Neural progenitor cell (in vitro differentiated cells): ENCODE measurements around the gene HOXC4. TPM values are rescaled to one million over a fixed set of nuclear protein-coding genes. Genes with fewer than 3 reads are reported as not detected.

Experiments used
- DNase-seq: peaks from one replicate; pipeline ENCODE4 v3.0.0-alpha.2; 2016; ENCODE audit warnings: low spot score
- H2AFZ ChIP-seq: fragments of 200-600 bp; sonication (generic); replicated peaks from 2 replicates; pipeline ENCODE4 v1.6.1; 2016; ENCODE audit warnings: antibody characterized with exemption
- H3F3A ChIP-seq: fragments of 200-600 bp; sonication (generic); 2 replicates; pipeline ENCODE4 v1.6.1; 2016; ENCODE audit warnings: antibody characterized with exemption, low read depth
- H3K27ac ChIP-seq: fragments of 200-600 bp; sonication (generic); 2 replicates; pipeline ENCODE4 v1.5.1; 2016; ENCODE audit warnings: mild to moderate bottlenecking
- H3K27me3 ChIP-seq: fragments of 200-600 bp; sonication (generic); 2 replicates; pipeline ENCODE4 v1.6.1; 2016; ENCODE audit warnings: mild to moderate bottlenecking, moderate library complexity
- H3K36me3 ChIP-seq: fragments of 200-600 bp; sonication (generic); 2 replicates; pipeline ENCODE4 v1.5.1; 2016
- H3K4me1 ChIP-seq: fragments of 200-600 bp; sonication (generic); 2 replicates; pipeline ENCODE4 v1.6.1; 2016; ENCODE audit warnings: mixed run types
- H3K4me2 ChIP-seq: fragments of 200-600 bp; sonication (generic); 2 replicates; pipeline ENCODE4 v1.6.1; 2016
- H3K4me3 ChIP-seq: fragments of 200-600 bp; sonication (generic); 2 replicates; pipeline ENCODE4 v1.5.1; 2016
- H3K79me2 ChIP-seq: fragments of 200-600 bp; sonication (generic); 2 replicates; pipeline ENCODE4 v1.6.1; 2016; ENCODE audit warnings: low read depth
- H3K9ac ChIP-seq: fragments of 200-600 bp; sonication (generic); 2 replicates; pipeline ENCODE4 v1.6.1; 2016
- H3K9me3 ChIP-seq: fragments of 200-600 bp; sonication (generic); 2 replicates; pipeline ENCODE4 v1.5.1; 2016; ENCODE audit warnings: low read depth
- H4K20me1 ChIP-seq: fragments of 200-600 bp; sonication (generic); 2 replicates; pipeline ENCODE4 v1.6.1; 2016; ENCODE audit warnings: low read depth
- H3K27ac Mint-ChIP-seq: 3 replicates; pipeline ENCODE4 v1.8.0; 2021; ENCODE audit warnings: mixed read lengths
- H3K27me3 Mint-ChIP-seq: 2 replicates; pipeline ENCODE4 v1.8.0; 2022; ENCODE audit warnings: low read depth, mild to moderate bottlenecking, inconsistent platforms, moderate library complexity, mixed read lengths; ENCODE audit not compliant: insufficient read depth
- H3K36me3 Mint-ChIP-seq: 3 replicates; pipeline ENCODE4 v1.8.0; 2021; ENCODE audit warnings: mixed read lengths
- H3K4me1 Mint-ChIP-seq: 3 replicates; pipeline ENCODE4 v1.8.0; 2021; ENCODE audit warnings: mixed read lengths
- H3K4me3 Mint-ChIP-seq: 3 replicates; pipeline ENCODE4 v1.8.0; 2021; ENCODE audit warnings: mild to moderate bottlenecking, moderate library complexity, mixed read lengths
- H3K9me3 Mint-ChIP-seq: 3 replicates; pipeline ENCODE4 v1.8.0; 2020; ENCODE audit warnings: mixed read lengths
- CTCF ChIP-seq: fragments of 200-600 bp; sonication (generic); IDR thresholded peaks from 2 replicates; pipeline ENCODE4 v1.5.1; 2017; ENCODE audit warnings: antibody characterized with exemption, mild to moderate bottlenecking
- EZH2 ChIP-seq: fragments of 200-600 bp; sonication (generic); IDR thresholded peaks from 2 replicates; pipeline ENCODE4 v1.6.1; 2017; ENCODE audit warnings: antibody characterized with exemption, mild to moderate bottlenecking, moderate library complexity
- EZH2phosphoT487 ChIP-seq: fragments of 200-600 bp; sonication (generic); IDR thresholded peaks from 2 replicates; pipeline ENCODE4 v1.6.1; 2017; ENCODE audit warnings: antibody characterized with exemption
- total RNA-seq: library from RNA; depleted of rRNA; stranded (reverse); fragments of >200 nt; gene quantifications from 2 replicates; pipeline ENCODE4 v1.2.3, GENCODE V29; 2015; ENCODE audit warnings: low replicate concordance

The HOXC4 gene
- total RNA-seq, 1 donor from 2014 or later: not detected

- peaks cover 91% of the 10 kb centered on the region for H3K27me3 Mint-ChIP-seq
- H3K4me3 Mint-ChIP-seq: no peak within 1 kb of the TSS
- Histone ChIP-seq H3K79me2 (no peaks in the 10 kb centered on the region), H3K27me3 (peaks cover 100% of the 10 kb centered on the region), H3K4me2 (no peak within 1 kb of the TSS), H3K4me1 (no peaks in the 10 kb centered on the region), H3K4me3 (no peak within 1 kb of the TSS), H3K9me3 (no peaks in the 10 kb centered on the region), H3K27ac (no peak within 1 kb of the TSS), H3K9ac (no peak within 1 kb of the TSS), H3K36me3 (no peaks in the 10 kb centered on the region), H3F3A (no peaks in the 10 kb centered on the region), H4K20me1 (peaks cover 92% of the 10 kb centered on the region), H2AFZ (no peak within 1 kb of the TSS)
- no peaks in the 10 kb centered on the region for H3K4me1 Mint-ChIP-seq
- peaks cover 9% of the 10 kb centered on the region for H3K9me3 Mint-ChIP-seq
- H3K27ac Mint-ChIP-seq: no peak within 1 kb of the TSS
- TF ChIP-seq CTCF: no peak
- peak; percentile 88 for TF ChIP-seq EZH2
- TF ChIP-seq EZH2phosphoT487: peak; percentile 69
- no peak for DNase-seq
- H3K36me3 Mint-ChIP-seq: no peaks in the 10 kb centered on the region
Measured at GRCh38 chr12:54028314-54029201, 25.1 kb upstream of the HOXC4 start, which contains the start of gene HOXC6. Gene HOXC6, plus strand, starts transcription at chr12:54028440. Its CDS starts 82 bp downstream, at chr12:54028522.

GRCh38 chr12:54029529-54030441, 23.9 kb upstream of the HOXC4 start:
- no peak overlapping the region for H3K4me3 Mint-ChIP-seq
- H3K36me3 Mint-ChIP-seq: no peaks in the 10 kb centered on the region
- DNase-seq: peak; percentile 62

GRCh38 chr12:54030442-54030801, 23.2 kb upstream of the HOXC4 start:
- H2AFZ ChIP-seq: no peak overlapping the region
- H3K27ac ChIP-seq: no peak overlapping the region
- H3K36me3 Mint-ChIP-seq: no peaks in the 10 kb centered on the region
- no peaks in the 10 kb centered on the region for H3K36me3 ChIP-seq
- peaks cover 91% of the 10 kb centered on the region for H4K20me1 ChIP-seq
- peak overlapping the region; percentile 33 for H3K4me3 Mint-ChIP-seq
- no peak overlapping the region for H3K4me2 ChIP-seq
- no peak overlapping the region for H3K9ac ChIP-seq
- H3K4me3 ChIP-seq: no peak overlapping the region
- H3K4me1 Mint-ChIP-seq: no peaks in the 10 kb centered on the region
- H3K4me1 ChIP-seq: no peaks in the 10 kb centered on the region
- peaks cover 88% of the 10 kb centered on the region for H3K27me3 Mint-ChIP-seq
- no peak for DNase-seq
- H3K9me3 Mint-ChIP-seq: peaks cover 9% of the 10 kb centered on the region
- H3F3A ChIP-seq: no peaks in the 10 kb centered on the region
- H3K79me2 ChIP-seq: no peaks in the 10 kb centered on the region
- no peak overlapping the region for H3K27ac Mint-ChIP-seq
- H3K27me3 ChIP-seq: peaks cover 100% of the 10 kb centered on the region
- no peaks in the 10 kb centered on the region for H3K9me3 ChIP-seq
- peak; percentile 89 for TF ChIP-seq EZH2
- TF ChIP-seq EZH2phosphoT487: peak; percentile 73
- TF ChIP-seq CTCF: no peak

More at GRCh38 chr12:54029529-54030441, 23.9 kb upstream of the HOXC4 start:
- peaks cover 88% of the 10 kb centered on the region for H3K27me3 Mint-ChIP-seq
- no peaks in the 10 kb centered on the region for H3F3A ChIP-seq
- peak; percentile 78 for TF ChIP-seq EZH2phosphoT487
- no peak for TF ChIP-seq CTCF
- TF ChIP-seq EZH2: peak; percentile 99
- H3K79me2 ChIP-seq: no peaks in the 10 kb centered on the region
- no peaks in the 10 kb centered on the region for H3K4me1 ChIP-seq
- H4K20me1 ChIP-seq: peaks cover 92% of the 10 kb centered on the region
- no peaks in the 10 kb centered on the region for H3K36me3 ChIP-seq
- no peak overlapping the region for H3K4me3 ChIP-seq
- H3K9me3 Mint-ChIP-seq: peaks cover 9% of the 10 kb centered on the region
- peak overlapping the region; percentile 20 for H3K4me2 ChIP-seq
- no peak overlapping the region for H3K27ac Mint-ChIP-seq
- H2AFZ ChIP-seq: no peak overlapping the region
- H3K9me3 ChIP-seq: no peaks in the 10 kb centered on the region
- no peak overlapping the region for H3K27ac ChIP-seq
- H3K9ac ChIP-seq: no peak overlapping the region
- peaks cover 100% of the 10 kb centered on the region for H3K27me3 ChIP-seq
- H3K4me1 Mint-ChIP-seq: no peaks in the 10 kb centered on the region
